IMR-90 (cell line): Measurements from ENCODE around the gene MIPEP. TPM values are rescaled to one million over a fixed set of nuclear protein-coding genes. Genes with fewer than 3 reads are reported as not detected.

Experiments used
- ATAC-seq: fragments of 200-7000 bp; cut with Tn5 transposase; 2 replicates; pipeline ENCODE4 v1.9.1; 2020; ENCODE audit warnings: low read depth, mild to moderate bottlenecking, moderate library complexity
- BruUV-seq: library from RNA; stranded (reverse); fragments of 400-500 nt; replicated peaks from 2 replicates; lab custom pipeline; 2021; lab: Mats Ljungman, UMichigan
- CTCF ChIA-PET: fragments of 300-600 bp; formaldehyde crosslinking; extraction: SDS; loops from one replicate; lab custom pipeline; 2021; ENCODE audit warnings: antibody characterized with exemption; lab: Yijun Ruan, JAX
- POLR2A ChIA-PET: fragments of 300-600 bp; sonication (Branson Sonifier 250); formaldehyde crosslinking; loops from one replicate; lab custom pipeline; 2022; ENCODE audit warnings: antibody characterized with exemption; ENCODE audit not compliant: unreplicated experiment; lab: Charles Lee
- DNase-seq: peaks from one replicate; pipeline ENCODE4 v3.0.0; 2013
- H2AFZ ChIP-seq: replicated peaks from 2 replicates; pipeline ENCODE3; 2013; ENCODE audit warnings: low read length, mild to moderate bottlenecking; ENCODE audit not compliant: poor library complexity
- H2AK5ac ChIP-seq: 2 replicates; pipeline ENCODE4 v1.6.1; 2013; ENCODE audit warnings: low read depth, low read length, inconsistent platforms
- H2AK9ac ChIP-seq: replicated peaks from 2 replicates; pipeline ENCODE3; 2013; ENCODE audit warnings: mild to moderate bottlenecking, low read depth, low read length, moderate library complexity; ENCODE audit not compliant: poor library complexity
- H2BK120ac ChIP-seq: 2 replicates; pipeline ENCODE4 v1.6.1; 2013; ENCODE audit warnings: low read depth, low read length, inconsistent platforms
- H2BK15ac ChIP-seq: 3 replicates; pipeline ENCODE4 v1.6.1; 2013; ENCODE audit warnings: low read depth, low read length, inconsistent platforms
- H2BK20ac ChIP-seq: 2 replicates; pipeline ENCODE4 v1.6.1; 2013; ENCODE audit warnings: low read depth, mild to moderate bottlenecking, inconsistent platforms, low read length, moderate library complexity
- H2BK5ac ChIP-seq: 2 replicates; pipeline ENCODE4 v1.6.1; 2013; ENCODE audit warnings: mild to moderate bottlenecking, low read depth, low read length, inconsistent platforms; ENCODE audit not compliant: poor library complexity, severe bottlenecking
- H3K14ac ChIP-seq: replicated peaks from 2 replicates; pipeline ENCODE4 v1.6.1; 2013; ENCODE audit warnings: low read depth, low read length, inconsistent platforms
- H3K18ac ChIP-seq: 2 replicates; pipeline ENCODE4 v1.6.1; 2013; ENCODE audit warnings: low read depth, low read length, control low read depth
- H3K23ac ChIP-seq: 2 replicates; pipeline ENCODE4 v1.6.1; 2013; ENCODE audit warnings: low read depth, low read length, inconsistent platforms
- H3K27ac ChIP-seq: 2 replicates; pipeline ENCODE4 v1.5.1; 2013; ENCODE audit warnings: mild to moderate bottlenecking, control low read depth, low read length; ENCODE audit not compliant: insufficient read depth
- H3K27me3 ChIP-seq: 2 replicates; pipeline ENCODE4 v1.6.1; 2013; ENCODE audit warnings: low read length; ENCODE audit not compliant: control insufficient read depth, insufficient read depth
- H3K36me3 ChIP-seq: 2 replicates; pipeline ENCODE4 v1.6.1; 2013; ENCODE audit warnings: low read length, mixed read lengths; ENCODE audit not compliant: control insufficient read depth, insufficient read depth
- H3K4ac ChIP-seq: 2 replicates; pipeline ENCODE4 v1.6.1; 2013; ENCODE audit warnings: low read depth, low read length, inconsistent platforms
- H3K4me1 ChIP-seq: 2 replicates; pipeline ENCODE4 v1.6.1; 2013; ENCODE audit warnings: low read length, mixed read lengths; ENCODE audit not compliant: control insufficient read depth, insufficient read depth
- H3K4me2 ChIP-seq: 2 replicates; pipeline ENCODE4 v1.6.1; 2013; ENCODE audit warnings: low read depth, mild to moderate bottlenecking, control low read depth, low read length, moderate library complexity
- H3K4me3 ChIP-seq: 2 replicates; pipeline ENCODE4 v1.5.1; 2013; ENCODE audit warnings: low read depth, mild to moderate bottlenecking, control low read depth, low read length, moderate library complexity; ENCODE audit not compliant: insufficient read depth
- H3K56ac ChIP-seq: 2 replicates; pipeline ENCODE4 v1.6.1; 2013; ENCODE audit warnings: low read length, inconsistent platforms; ENCODE audit not compliant: insufficient read depth; ENCODE audit errors: extremely low read depth
- H3K79me1 ChIP-seq, 2 experiments: 2 replicates each; pipeline ENCODE4 v1.6.1; 2013; ENCODE audit warnings: low read length in 2 of 2, inconsistent platforms in 1 of 2, low read depth in 1 of 2
- H3K9ac ChIP-seq: 2 replicates; pipeline ENCODE4 v1.6.1; 2013; ENCODE audit warnings: low read depth, low read length, control low read depth
- H3K9me1 ChIP-seq: 2 replicates; pipeline ENCODE4 v1.6.1; 2013; ENCODE audit warnings: low read length, inconsistent platforms; ENCODE audit not compliant: insufficient read depth
- H3K9me3 ChIP-seq: 2 replicates; pipeline ENCODE4 v1.6.1; 2013; ENCODE audit warnings: low read length; ENCODE audit not compliant: control insufficient read depth, insufficient read depth
- H4K20me1 ChIP-seq: 2 replicates; pipeline ENCODE4 v1.6.1; 2013; ENCODE audit warnings: low read length, inconsistent platforms; ENCODE audit not compliant: insufficient read depth
- H4K5ac ChIP-seq: 2 replicates; pipeline ENCODE4 v1.6.1; 2013; ENCODE audit warnings: mild to moderate bottlenecking, low read depth, low read length, control low read depth
- H4K8ac ChIP-seq, 2 experiments: 2 replicates each; pipeline ENCODE4 v1.6.1; 2013; ENCODE audit warnings: low read depth in 2 of 2, low read length in 2 of 2, control low read depth in 1 of 2, inconsistent platforms in 1 of 2
- H4K91ac ChIP-seq: 2 replicates; pipeline ENCODE4 v1.6.1; 2013; ENCODE audit warnings: low read depth, low read length, inconsistent platforms; ENCODE audit not compliant: insufficient read depth
- CEBPB ChIP-seq: IDR thresholded peaks from 2 replicates; pipeline ENCODE4 v1.6.1; 2012; ENCODE audit warnings: low read depth, low read length, improper control_type of control experiment
- MAFK ChIP-seq: IDR thresholded peaks from 2 replicates; pipeline ENCODE4 v1.6.1; 2012; ENCODE audit warnings: low read depth, low read length, improper control_type of control experiment
- MXI1 ChIP-seq: IDR thresholded peaks from 2 replicates; pipeline ENCODE4 v1.6.1; 2012; ENCODE audit warnings: low read depth, mild to moderate bottlenecking, low read length, moderate library complexity, borderline replicate concordance
- WGBS, 2 experiments: methylation state at CpG; one replicate each; pipeline versions ENCODE4 v1.1.5 to v1.1.7; 2013; ENCODE audit warnings: missing lambda C conversion rate in 2 of 2; ENCODE audit not compliant: insufficient read length in 1 of 2; ENCODE audit errors: extremely low coverage in 2 of 2; 5-methylcytosine and 5-hydroxymethylcytosine counted together
- dilution Hi-C: fragments of 300-500 bp; cut with HindIII; formaldehyde crosslinking; loops from one replicate; pipeline ENCODE4 v1.14.3; 2018; ENCODE audit warnings: low sequenced_read_pairs; ENCODE audit not compliant: unreplicated experiment
- in situ Hi-C: fragments of 300-500 bp; cut with MboI; formaldehyde crosslinking; loops from 3 replicates; pipeline ENCODE4 v1.14.3; 2019; ENCODE audit warnings: low sequenced_read_pairs, inconsistent platforms, mixed read lengths
- intact Hi-C: fragments of 100-400 bp; cut with micrococcal nuclease; formaldehyde crosslinking; loops from 2 replicates; pipeline ENCODE4 v1.10.0; 2022
- polyA plus RNA-seq, 3 experiments: library from polyadenylated mRNA; depleted of rRNA; stranded (reverse); fragments of >200 nt; gene quantifications; 2 replicates each; pipeline ENCODE4 v1.2.3, GENCODE V29; 2012; ENCODE audit warnings: low replicate concordance in 1 of 3
- total RNA-seq: library from RNA; depleted of rRNA; stranded (reverse); fragments of >200 nt; gene quantifications from 2 replicates; pipeline ENCODE4 v1.2.3, GENCODE V29; 2012

Gene MIPEP
- total and polyA plus RNA-seq, 2 of the 4 experiments (the other 2 are of a cell fraction) = 15.0 to 21.5 TPM

- TF ChIP-seq CEBPB (peak; percentile 60), MAFK (no peak), MXI1 (no peak)
- intact Hi-C loops = loop anchor here (5.0 kb wide), 1 partner anchor 77 kb away; no protein-coding TSS in a partner anchor
- peak overlapping the region; percentile 99 for H3K4ac ChIP-seq
- peaks cover 6% of the 10 kb centered on the region; the same call in 1 of the 2 replicates for H3K36me3 ChIP-seq
- H4K20me1 ChIP-seq = no peaks in the 10 kb centered on the region
- peak overlapping the region; percentile 89 for H2BK15ac ChIP-seq
- H3K18ac ChIP-seq = peak overlapping the region; percentile 93
- peak overlapping the region; percentile 99 for H3K27ac ChIP-seq
- H3K4me2 ChIP-seq = peak overlapping the region; percentile 38; the same call in 1 of the 2 replicates
- peak overlapping the region; percentile 77 to 93 for H4K8ac ChIP-seq
- peak overlapping the region; percentile 95 for H2BK120ac ChIP-seq
- peaks cover 30% of the 10 kb centered on the region for H3K4me1 ChIP-seq
- no peak overlapping the region for H3K4me3 ChIP-seq
- peak overlapping the region; percentile 76 for H2AFZ ChIP-seq
- peak overlapping the region; percentile 76 for H3K56ac ChIP-seq
- H2AK9ac ChIP-seq = peak overlapping the region; percentile 87
- ChIA-PET POLR2A (interaction anchor here (1.2 kb wide), 1 partner anchor 47 kb away, joined by 3 read pairs; no protein-coding TSS in a partner anchor), CTCF (interaction anchor here (0.7 to 1.3 kb wide), 2 partner anchors 39 to 49 kb away, joined by 3 read pairs; no protein-coding TSS in a partner anchor)
- peak; percentile 52 for DNase-seq
- peaks cover 19% of the 10 kb centered on the region for H3K9me1 ChIP-seq
- H3K23ac ChIP-seq = peak overlapping the region; percentile 95
- H2AK5ac ChIP-seq = peak overlapping the region; percentile 97
- peak; percentile 40 for ATAC-seq
- peak overlapping the region; percentile 81 for H4K5ac ChIP-seq
- H3K27me3 ChIP-seq = no peaks in the 10 kb centered on the region
- H4K91ac ChIP-seq = peak overlapping the region; percentile 96
- peak overlapping the region; percentile 95 for H2BK20ac ChIP-seq
- H3K79me1 ChIP-seq = peaks cover 0 to 7% of the 10 kb centered on the region in 2 experiments; a peak in 2 of 4 replicates
- no CpG with 5 or more reads among the region's 6 CpGs for WGBS, 2 experiments
- in situ Hi-C loops = no loop called here
- peak overlapping the region; percentile 14; the same call in 1 of the 2 replicates for H3K9ac ChIP-seq
- H2BK5ac ChIP-seq = peak overlapping the region; percentile 96
- H3K14ac ChIP-seq = peak overlapping the region; percentile 97
- BruUV-seq = no TSS peak
- no peaks in the 10 kb centered on the region for H3K9me3 ChIP-seq
- dilution Hi-C loops = no loop called here
Measured at GRCh38 chr13:23754506-23754905, 134.7 kb downstream of the MIPEP start.
